ENCODE results near the gene WNT3A. TPM values are rescaled to one million over a fixed set of nuclear protein-coding genes. Genes with fewer than 3 reads are reported as not detected.

Gene WNT3A
- total RNA-seq, 6 donors from 2014 or later, result 1.0 to 19.6 (median 6.4) TPM

GRCh38 chr1:228104526-228105269, 97.9 kb downstream of the WNT3A start:
- H3K27ac ChIP-seq, result peak overlapping the region in 1 of 4 donors; percentile 19
- TF ChIP-seq, protein P1, sequence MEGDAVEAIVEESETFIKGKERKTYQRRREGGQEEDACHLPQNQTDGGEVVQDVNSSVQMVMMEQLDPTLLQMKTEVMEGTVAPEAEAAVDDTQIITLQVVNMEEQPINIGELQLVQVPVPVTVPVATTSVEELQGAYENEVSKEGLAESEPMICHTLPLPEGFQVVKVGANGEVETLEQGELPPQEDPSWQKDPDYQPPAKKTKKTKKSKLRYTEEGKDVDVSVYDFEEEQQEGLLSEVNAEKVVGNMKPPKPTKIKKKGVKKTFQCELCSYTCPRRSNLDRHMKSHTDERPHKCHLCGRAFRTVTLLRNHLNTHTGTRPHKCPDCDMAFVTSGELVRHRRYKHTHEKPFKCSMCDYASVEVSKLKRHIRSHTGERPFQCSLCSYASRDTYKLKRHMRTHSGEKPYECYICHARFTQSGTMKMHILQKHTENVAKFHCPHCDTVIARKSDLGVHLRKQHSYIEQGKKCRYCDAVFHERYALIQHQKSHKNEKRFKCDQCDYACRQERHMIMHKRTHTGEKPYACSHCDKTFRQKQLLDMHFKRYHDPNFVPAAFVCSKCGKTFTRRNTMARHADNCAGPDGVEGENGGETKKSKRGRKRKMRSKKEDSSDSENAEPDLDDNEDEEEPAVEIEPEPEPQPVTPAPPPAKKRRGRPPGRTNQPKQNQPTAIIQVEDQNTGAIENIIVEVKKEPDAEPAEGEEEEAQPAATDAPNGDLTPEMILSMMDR (IDR thresholded peaks at IDR 0.05), result no peak
- TF ChIP-seq POLR2AphosphoS5 (IDR thresholded peaks at IDR 0.05) (no peak), POLR2A (IDR thresholded peaks at IDR 0.05) (no peak)
- peaks cover 28 to 51% (median 33%) of the 10 kb centered on the region in 4 donors for H3K4me1 ChIP-seq
- 73 to 83% methylated on average over 6 of the region's 7 CpGs for WGBS, 2 donors
- no peak for DNase-seq
- peaks cover 3 to 39% (median 25%) of the 10 kb centered on the region in 4 donors for H3K36me3 ChIP-seq
- ATAC-seq (ENCODE audit: low FRiP score in 2 of 2), result no peak
- H3K4me3 ChIP-seq, result no peak overlapping the region
- no peaks in the 10 kb centered on the region for H3K9me3 ChIP-seq
- H3K27me3 ChIP-seq, result no peaks in the 10 kb centered on the region

GRCh38 chr1:228105270-228105995, 98.6 kb downstream of the WNT3A start:
- H3K4me1 ChIP-seq, result peaks cover 33 to 59% (median 40%) of the 10 kb centered on the region in 4 donors

DNA sequence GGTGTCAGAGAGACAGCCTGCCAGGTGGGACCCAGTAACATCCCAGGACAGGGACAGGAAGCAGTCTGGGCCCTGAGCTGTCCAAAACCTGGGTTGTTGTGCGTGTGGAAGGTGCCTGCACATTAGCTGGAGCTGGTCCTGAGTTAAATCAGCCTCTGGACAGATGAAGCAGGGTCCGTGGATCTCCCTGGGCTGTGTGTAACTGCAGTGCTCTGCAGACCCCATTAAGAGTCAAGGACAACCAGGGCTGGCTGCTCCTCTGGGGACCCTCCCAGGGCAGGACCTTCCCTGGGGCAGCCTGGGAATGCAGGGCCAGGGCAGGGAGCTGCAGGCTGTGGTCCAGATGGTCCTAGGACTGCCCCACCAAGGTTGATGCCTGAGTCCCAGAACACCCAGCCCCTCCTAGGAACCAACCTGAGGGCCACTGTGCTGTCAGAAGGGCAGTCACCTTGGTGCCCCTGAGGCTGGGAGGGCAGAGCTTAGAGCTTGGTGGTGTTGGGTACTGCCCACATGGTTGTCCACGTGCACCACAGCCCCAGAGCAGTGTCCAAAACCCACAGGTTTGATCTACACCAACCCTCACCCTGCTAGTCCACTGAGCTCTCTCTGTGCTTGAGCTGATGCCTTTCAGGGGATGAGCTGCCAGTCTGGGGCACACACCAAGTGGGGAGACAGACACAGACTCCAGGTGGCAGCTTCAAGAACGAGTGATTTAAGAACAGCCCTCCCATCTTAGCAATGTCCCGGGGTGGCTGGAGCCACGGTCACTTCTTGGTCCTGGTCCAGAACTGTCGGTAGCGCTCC, 99.4 kb downstream of the WNT3A start:
- peaks cover 0 to 24% (median 15%) of the 10 kb centered on the region in 4 donors for H3K36me3 ChIP-seq
- DNase-seq (no peak), ATAC-seq (ENCODE audit: low FRiP score in 2 of 2) (no peak)
- no peak overlapping the region for H3K27ac ChIP-seq
- no peak overlapping the region for H3K4me3 ChIP-seq
- H3K9me3 ChIP-seq, result no peaks in the 10 kb centered on the region
- H3K4me1 ChIP-seq, result peaks cover 35 to 54% (median 41%) of the 10 kb centered on the region in 4 donors
- TF ChIP-seq, protein P1 (IDR thresholded peaks at IDR 0.05), result no peak
- TF ChIP-seq POLR2AphosphoS5 (IDR thresholded peaks at IDR 0.05) (no peak), EP300 (IDR thresholded peaks at IDR 0.05) (no peak), POLR2A (IDR thresholded peaks at IDR 0.05) (no peak)
- no peaks in the 10 kb centered on the region for H3K27me3 ChIP-seq
- WGBS, 2 donors, result 85% methylated on average over 8 of the region's 8 CpGs; no CpG with 5 or more reads in 1 of the 2 donors

More at GRCh38 chr1:228105270-228105995, 98.6 kb downstream of the WNT3A start:
- no peak for TF ChIP-seq EP300 (IDR thresholded peaks at IDR 0.05)
- TF ChIP-seq POLR2A (IDR thresholded peaks at IDR 0.05), result no peak
- TF ChIP-seq POLR2AphosphoS5 (IDR thresholded peaks at IDR 0.05), result no peak
- TF ChIP-seq, protein P1 (IDR thresholded peaks at IDR 0.05), result no peak
- H3K4me3 ChIP-seq, result no peak overlapping the region
- no peak for DNase-seq
- no peak overlapping the region for H3K27ac ChIP-seq
- WGBS, 2 donors, result 90 to 92% methylated on average over 4 to 8 of the region's 9 CpGs
- no peaks in the 10 kb centered on the region for H3K27me3 ChIP-seq
- peaks cover 3 to 32% (median 19%) of the 10 kb centered on the region in 4 donors for H3K36me3 ChIP-seq
- no peak for ATAC-seq (ENCODE audit: low FRiP score in 2 of 2)
- H3K9me3 ChIP-seq, result no peaks in the 10 kb centered on the region

GRCh38 chr1:228106800-228107054, 99.9 kb downstream of the WNT3A start:
- 94 to 95% methylated on average over 5 to 9 of the region's 9 CpGs for WGBS, 2 donors
- TF ChIP-seq EP300 (IDR thresholded peaks at IDR 0.05) (no peak), POLR2A (IDR thresholded peaks at IDR 0.05) (no peak), POLR2AphosphoS5 (IDR thresholded peaks at IDR 0.05) (no peak)
- TF ChIP-seq, protein P1 (IDR thresholded peaks at IDR 0.05), result no peak
- no peak for DNase-seq
- Histone ChIP-seq H3K4me3 (no peak overlapping the region), H3K27me3 (no peaks in the 10 kb centered on the region), H3K36me3 (peaks cover 0 to 24% (median 15%) of the 10 kb centered on the region in 4 donors), H3K4me1 (peaks cover 33 to 49% (median 36%) of the 10 kb centered on the region in 4 donors), H3K27ac (no peak overlapping the region), H3K9me3 (no peaks in the 10 kb centered on the region)
- no peak for ATAC-seq (ENCODE audit: low FRiP score in 2 of 2)

Measured in upper lobe of left lung (tissue), 6 donors.